CD8-positive, alpha-beta memory T cell (primary cell): ENCODE data around the gene GRK2. TPM values are rescaled to one million over a fixed set of nuclear protein-coding genes. Genes with fewer than 3 reads are reported as not detected.

Source experiments
- CTCF ChIA-PET: fragments of 350-600 bp; sonication (Branson Sonifier 250); formaldehyde crosslinking; loops from one replicate; lab custom pipeline; 2021; ENCODE audit warnings: antibody characterized with exemption; lab: Charles Lee
- POLR2A ChIA-PET: fragments of 350-600 bp; sonication (Branson Sonifier 250); formaldehyde crosslinking; loops from one replicate; lab custom pipeline; 2021; ENCODE audit warnings: antibody characterized with exemption; lab: Charles Lee
- DNase-seq, 5 donors: peaks; one replicate each; pipeline versions ENCODE4 v3.0.0 to v3.0.0-alpha.2; 2020 to 2022; ENCODE audit warnings: mixed read lengths in 1 of 5
- H3K27ac ChIP-seq: one replicate; pipeline ENCODE4 v1.7.0; 2013; ENCODE audit warnings: low read depth, mild to moderate bottlenecking, low read length, moderate library complexity
- H3K27me3 ChIP-seq: 2 replicates; pipeline ENCODE4 v1.7.0; 2013; ENCODE audit warnings: low read length, mild to moderate bottlenecking; ENCODE audit not compliant: insufficient read depth, poor library complexity, severe bottlenecking
- H3K36me3 ChIP-seq: 2 replicates; pipeline ENCODE4 v1.7.0; 2013; ENCODE audit warnings: mild to moderate bottlenecking, low read length, moderate library complexity; ENCODE audit not compliant: insufficient read depth
- H3K4me1 ChIP-seq: 2 replicates; pipeline ENCODE4 v1.7.0; 2013; ENCODE audit warnings: mild to moderate bottlenecking, low read length, moderate library complexity; ENCODE audit not compliant: insufficient read depth
- H3K4me3 ChIP-seq: 2 replicates; pipeline ENCODE4 v1.7.0; 2013; ENCODE audit warnings: mild to moderate bottlenecking, low read length
- H3K9me3 ChIP-seq: 2 replicates; pipeline ENCODE4 v1.7.0; 2013; ENCODE audit warnings: mild to moderate bottlenecking, low read length
- H3K27ac Mint-ChIP-seq, 8 donors: one replicate each; pipeline ENCODE4 v1.8.0; 2020 to 2021; ENCODE audit warnings: mixed read lengths in 8 of 8, mild to moderate bottlenecking in 6 of 8, inconsistent platforms in 3 of 8, moderate library complexity in 3 of 8
- H3K27me3 Mint-ChIP-seq, 2 donors: one replicate each; pipeline ENCODE4 v1.8.0; 2020 to 2021; ENCODE audit warnings: mixed read lengths in 2 of 2, mild to moderate bottlenecking in 1 of 2, moderate library complexity in 1 of 2
- H3K36me3 Mint-ChIP-seq, 3 donors: one replicate each; pipeline ENCODE4 v1.8.0; 2020 to 2021; ENCODE audit warnings: mixed read lengths in 3 of 3, inconsistent platforms in 1 of 3, mild to moderate bottlenecking in 1 of 3
- H3K4me1 Mint-ChIP-seq, 3 donors: one replicate each; pipeline ENCODE4 v1.8.0; 2020 to 2021; ENCODE audit warnings: mixed read lengths in 3 of 3, inconsistent platforms in 1 of 3, mild to moderate bottlenecking in 1 of 3
- H3K4me3 Mint-ChIP-seq, 7 donors: one replicate each; pipeline ENCODE4 v1.8.0; 2020 to 2021; ENCODE audit warnings: mixed read lengths in 7 of 7, mild to moderate bottlenecking in 6 of 7, moderate library complexity in 4 of 7, inconsistent platforms in 2 of 7
- H3K9me3 Mint-ChIP-seq, 5 donors: one replicate each; pipeline ENCODE4 v1.8.0; 2020 to 2022; ENCODE audit warnings: mixed read lengths in 5 of 5, mild to moderate bottlenecking in 3 of 5, moderate library complexity in 2 of 5, inconsistent platforms in 1 of 5
- polyA plus RNA-seq: library from polyadenylated mRNA; unstranded; fragments of 300-500 nt; fragmentation: Illumina TruSeq; gene quantifications from one replicate; pipeline ENCODE4 v1.2.3, GENCODE V29; 2021
- total RNA-seq, 2 experiments: library from RNA; stranded (reverse); gene quantifications; one replicate each; pipeline ENCODE4 v1.2.3, GENCODE V29; 2021

The GRK2 gene
- total and polyA plus RNA-seq, 3 experiments from 2014 or later = 69.9 to 246 (median 237) TPM

- ChIA-PET POLR2A (interaction anchor here (0.6 to 2.5 kb wide), 6 partner anchors 16 to 91 kb away, joined by 3 to 9 read pairs (median 6); partner anchors contain the start of gene SSH3), CTCF (interaction anchor here (0.7 to 4.9 kb wide), 32 partner anchors 9 to 167 kb away, joined by 3 to 94 read pairs (median 4); partner anchors contain the start of genes ANKRD13D, POLD4 and SSH3)
Observed at GRCh38 chr11:67261946-67262681, 4.2 kb upstream of the GRK2 start.

GRCh38 chr11:67262731-67263675, 3.3 kb upstream of the GRK2 start:
- H3K4me3 ChIP-seq = peak overlapping the region; percentile 38
- H3K36me3 Mint-ChIP-seq = peaks cover 0 to 12% (median under 1%) of the 10 kb centered on the region in 3 donors
- no peaks in the 10 kb centered on the region for H3K9me3 ChIP-seq
- peaks cover 34% of the 10 kb centered on the region for H3K4me1 ChIP-seq
- H3K27me3 Mint-ChIP-seq = peaks cover 3 to 8% of the 10 kb centered on the region in 2 donors
- H3K9me3 Mint-ChIP-seq = no peaks in the 10 kb centered on the region
- peak overlapping the region; percentile 47 to 79 (median 75) for H3K4me3 Mint-ChIP-seq
- H3K4me1 Mint-ChIP-seq = peaks cover 35 to 67% (median 41%) of the 10 kb centered on the region in 3 donors
- H3K27ac ChIP-seq = peak overlapping the region; percentile 16
- ChIA-PET CTCF (interaction anchor here (0.7 to 4.9 kb wide), 28 partner anchors 10 to 166 kb away, joined by 3 to 94 read pairs (median 4); partner anchors contain the start of genes ANKRD13D, POLD4 and SSH3), POLR2A (interaction anchor here (0.6 to 2.5 kb wide), 7 partner anchors 9 to 90 kb away, joined by 3 to 9 read pairs (median 6); partner anchors contain the start of gene ANKRD13D)
- peak overlapping the region; percentile 42 to 96 (median 77) for H3K27ac Mint-ChIP-seq
- H3K27me3 ChIP-seq = no peaks in the 10 kb centered on the region
- DNase-seq = peak; percentile 60 to 82 (median 67)
- H3K36me3 ChIP-seq = peaks cover 5% of the 10 kb centered on the region

More at GRCh38 chr11:67261946-67262681, 4.2 kb upstream of the GRK2 start:
- peak overlapping the region in 6 of 8 donors; percentile 35 to 74 (median 56) for H3K27ac Mint-ChIP-seq
- Histone ChIP-seq H3K4me3 (peak overlapping the region; percentile 38), H3K36me3 (no peaks in the 10 kb centered on the region), H3K4me1 (peaks cover 29% of the 10 kb centered on the region), H3K9me3 (no peaks in the 10 kb centered on the region), H3K27ac (no peak overlapping the region), H3K27me3 (no peaks in the 10 kb centered on the region)
- peaks cover 0 to 6% (median 0%) of the 10 kb centered on the region in 3 donors for H3K36me3 Mint-ChIP-seq
- H3K9me3 Mint-ChIP-seq = no peaks in the 10 kb centered on the region
- H3K27me3 Mint-ChIP-seq = peaks cover 3 to 8% of the 10 kb centered on the region in 2 donors
- H3K4me3 Mint-ChIP-seq = peak overlapping the region in 6 of 7 donors; percentile 47 to 79 (median 71)
- peak in 1 of 5 donors; percentile 19 for DNase-seq
- peaks cover 31 to 58% (median 32%) of the 10 kb centered on the region in 3 donors for H3K4me1 Mint-ChIP-seq

DNA sequence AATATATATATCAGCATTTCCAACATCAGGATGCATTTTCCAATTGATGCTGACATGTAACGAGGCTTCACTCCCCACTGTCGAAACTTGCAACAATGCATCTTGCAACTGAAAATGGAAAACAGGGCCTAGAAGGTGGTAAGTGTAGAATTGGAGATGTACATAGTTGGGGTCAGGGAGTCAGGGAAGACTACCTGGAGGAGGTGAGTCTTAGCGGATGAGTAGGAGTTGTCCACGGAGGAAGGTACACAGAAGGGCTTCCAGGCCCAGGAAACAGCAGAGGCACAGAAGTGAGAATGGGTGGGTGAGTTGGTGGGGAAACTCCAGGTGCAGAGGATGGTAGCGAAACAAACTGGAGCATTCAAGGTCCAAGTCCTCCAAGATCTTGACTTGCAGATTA, 2.0 kb upstream of the GRK2 start:
- H3K27me3 ChIP-seq = no peaks in the 10 kb centered on the region
- peaks cover 43 to 75% (median 53%) of the 10 kb centered on the region in 3 donors for H3K4me1 Mint-ChIP-seq

DNA sequence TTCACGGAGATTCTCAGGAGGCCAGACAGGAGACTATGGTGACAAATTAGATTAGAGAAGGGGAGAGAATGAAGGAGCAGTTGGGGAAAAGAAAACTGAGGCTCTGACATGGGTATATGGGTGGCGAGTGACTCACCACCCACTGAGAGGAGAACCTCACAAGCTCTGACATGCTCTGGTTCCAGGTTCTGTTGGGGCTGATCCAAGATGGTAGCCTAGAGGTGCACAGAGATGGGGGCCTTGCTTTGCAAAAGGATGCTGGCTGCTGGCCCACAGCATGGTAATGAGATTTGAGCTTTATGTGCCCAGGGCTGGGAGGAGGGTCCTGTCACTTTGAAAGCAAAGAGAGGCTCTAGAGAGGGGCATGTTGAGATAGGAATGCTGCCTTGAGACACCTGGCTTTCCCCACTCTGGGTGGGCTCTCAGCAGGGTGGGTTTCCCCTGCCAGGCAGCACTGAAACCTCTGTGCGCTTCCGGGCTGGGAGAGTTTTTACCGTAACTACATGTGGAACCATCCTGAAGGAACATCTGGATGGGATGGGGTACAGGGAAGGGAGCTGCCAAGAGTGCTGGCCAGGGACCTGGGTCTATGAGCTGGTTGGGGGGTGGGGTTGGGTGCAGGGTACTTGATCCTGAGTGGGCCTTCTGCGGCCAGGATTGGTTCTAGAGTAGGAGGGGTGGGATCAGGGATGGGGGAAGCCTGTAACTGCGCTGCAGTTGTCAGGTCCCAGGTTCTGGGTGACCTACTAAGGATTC, 1.2 kb upstream of the GRK2 start:
- Histone ChIP-seq H3K27me3 (no peaks in the 10 kb centered on the region), H3K27ac (no peak overlapping the region), H3K4me1 (peaks cover 55% of the 10 kb centered on the region), H3K36me3 (peaks cover 23% of the 10 kb centered on the region), H3K9me3 (no peaks in the 10 kb centered on the region), H3K4me3 (no peak overlapping the region)
- CTCF ChIA-PET = interaction anchor here (0.8 to 4.9 kb wide), 7 partner anchors 12 to 117 kb away, joined by 3 to 94 read pairs (median 9); partner anchors contain the start of gene ANKRD13D
- Mint-ChIP-seq H3K4me3 (peak overlapping the region; percentile 80 to 95 (median 85)), H3K4me1 (peaks cover 47 to 78% (median 57%) of the 10 kb centered on the region in 3 donors), H3K36me3 (peaks cover 0 to 31% (median 2%) of the 10 kb centered on the region in 3 donors), H3K27me3 (peaks cover 3 to 8% of the 10 kb centered on the region in 2 donors), H3K9me3 (no peaks in the 10 kb centered on the region), H3K27ac (peak overlapping the region in 6 of 8 donors; percentile 37 to 91 (median 86))
- no peak for DNase-seq
- POLR2A ChIA-PET = interaction anchor here (1.1 to 1.3 kb wide), 2 partner anchors 24 to 53 kb away, joined by 6 to 11 read pairs; partner anchors contain the start of gene ANKRD13D

More for the DNA sequence above, 2.0 kb upstream of the GRK2 start:
- Histone ChIP-seq H3K4me3 (no peak overlapping the region), H3K9me3 (no peaks in the 10 kb centered on the region), H3K36me3 (peaks cover 15% of the 10 kb centered on the region), H3K27ac (no peak overlapping the region), H3K4me1 (peaks cover 47% of the 10 kb centered on the region)
- Mint-ChIP-seq H3K9me3 (no peaks in the 10 kb centered on the region), H3K36me3 (peaks cover 0 to 24% (median 2%) of the 10 kb centered on the region in 3 donors), H3K27ac (peak overlapping the region in 4 of 8 donors; percentile 60 to 96 (median 86)), H3K4me3 (peak overlapping the region in 5 of 7 donors; percentile 33 to 93 (median 59)), H3K27me3 (peaks cover 3 to 8% of the 10 kb centered on the region in 2 donors)
- POLR2A ChIA-PET = interaction anchor here (1.4 to 2.1 kb wide), 2 partner anchors 25 to 53 kb away, joined by 3 to 6 read pairs; partner anchors contain the start of gene ANKRD13D
- DNase-seq = no peak
- CTCF ChIA-PET = interaction anchor here (1.2 to 4.9 kb wide), 9 partner anchors 11 to 118 kb away, joined by 3 to 94 read pairs (median 14); partner anchors contain the start of genes ANKRD13D and SSH3

DNA sequence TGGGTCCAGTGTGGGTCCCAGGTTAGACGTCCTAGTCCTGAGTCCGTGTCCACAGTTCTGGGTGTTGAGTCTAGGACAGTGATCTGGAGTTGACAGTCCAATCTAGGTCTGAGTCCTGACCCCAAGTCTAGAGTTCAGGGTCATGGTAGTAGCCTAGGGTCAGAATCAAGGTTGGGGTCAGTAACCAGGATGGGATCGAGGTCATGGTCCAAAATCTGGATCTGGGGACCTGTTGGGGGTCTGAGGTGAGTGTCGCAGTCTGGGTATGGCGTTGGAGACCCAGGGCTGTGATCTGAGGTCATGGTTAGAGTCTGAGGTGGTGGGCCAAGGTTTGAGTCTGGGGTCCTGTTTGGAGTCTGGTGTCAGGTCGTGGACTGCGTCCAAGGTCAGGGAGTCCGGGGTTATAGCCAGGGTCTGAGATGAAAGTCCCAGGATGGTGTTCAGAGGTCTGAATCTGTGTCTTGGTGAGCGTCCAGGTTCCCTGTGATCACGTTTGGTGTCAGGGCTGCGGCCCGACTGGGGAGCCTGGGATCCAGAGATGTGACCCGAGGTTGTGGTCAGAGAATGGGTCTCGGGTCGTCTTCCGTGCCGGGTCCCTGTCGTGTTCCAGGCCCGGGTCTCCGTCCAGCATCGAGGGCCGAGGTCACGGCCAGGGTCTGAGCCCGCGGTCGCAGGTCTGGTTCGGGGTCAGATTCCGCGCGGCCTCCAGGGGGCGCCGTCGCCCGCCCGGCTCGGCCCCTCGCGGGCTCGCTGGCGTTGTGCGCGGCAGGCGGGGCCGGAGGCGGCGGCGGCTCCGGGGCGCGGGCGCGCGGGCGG, 432 bp upstream of the GRK2 start:
- H3K36me3 ChIP-seq = peaks cover 24% of the 10 kb centered on the region
- H3K4me3 Mint-ChIP-seq = peak overlapping the region; percentile 80 to 95 (median 85)
- peaks cover 3 to 8% of the 10 kb centered on the region in 2 donors for H3K27me3 Mint-ChIP-seq
- no peaks in the 10 kb centered on the region for H3K27me3 ChIP-seq
- ChIA-PET POLR2A (interaction anchor here (0.9 to 12.9 kb wide), 7 partner anchors 12 to 52 kb away, joined by 3 to 283 read pairs (median 16); partner anchors contain the start of gene ANKRD13D), CTCF (interaction anchor here (1.1 to 8.1 kb wide), 11 partner anchors 11 to 116 kb away, joined by 3 to 114 read pairs (median 11); partner anchors contain the start of genes ANKRD13D and SSH3)
- no peak overlapping the region for H3K4me3 ChIP-seq
- peaks cover 0 to 38% (median 4%) of the 10 kb centered on the region in 3 donors for H3K36me3 Mint-ChIP-seq
- peaks cover 53 to 82% (median 65%) of the 10 kb centered on the region in 3 donors for H3K4me1 Mint-ChIP-seq
- no peaks in the 10 kb centered on the region for H3K9me3 ChIP-seq
- H3K27ac Mint-ChIP-seq = peak overlapping the region; percentile 80 to 93 (median 88)
- peaks cover 63% of the 10 kb centered on the region for H3K4me1 ChIP-seq
- peak; percentile 69 to 80 (median 75) for DNase-seq
- H3K27ac ChIP-seq = peak overlapping the region; percentile 17
- H3K9me3 Mint-ChIP-seq = peaks cover 0 to 2% (median 0%) of the 10 kb centered on the region in 5 donors
